NOMO-1 treated with DMSO at 0.1 percent for 48 hours (cell line): ENCODE results near the gene GSC.
"Not testable (repeated sequence)": the region's sequence is repeated elsewhere in the genome, so short reads cannot be mapped to it uniquely, and the experiment has no call there.

ENCODE experiments used
- DNase-seq: peaks from one replicate; lab custom pipeline; 2025; ENCODE audit not compliant: unreplicated experiment; lab: John Stamatoyannopoulos, UW

Gene GSC

GRCh38 chr14:94747739-94748138 is 22.2 kb downstream of the GSC start:
- no peak for DNase-seq

GRCh38 chr14:94747153-94747552 is 22.8 kb downstream of the GSC start:
- DNase-seq: not testable (repeated sequence)

- no peak for DNase-seq
Measured at GRCh38 chr14:94746131-94746530, 23.8 kb downstream of the GSC start.

- no peak for DNase-seq
Measured at GRCh38 chr14:94738751-94739150, 31.2 kb downstream of the GSC start.

- no peak for DNase-seq
Measured at GRCh38 chr14:94738097-94738496, 31.8 kb downstream of the GSC start.

GRCh38 chr14:94728950-94729349 is 41.0 kb downstream of the GSC start:
- no peak for DNase-seq

GRCh38 chr14:94728440-94728839 is 41.5 kb downstream of the GSC start:
- DNase-seq: not testable (repeated sequence)

- DNase-seq: not testable (repeated sequence)
Measured at GRCh38 chr14:94726649-94727048, 43.3 kb downstream of the GSC start.

- no peak for DNase-seq
Measured at GRCh38 chr14:94724993-94725392, 44.9 kb downstream of the GSC start.

- no peak for DNase-seq
Measured at GRCh38 chr14:94722397-94722796, 47.5 kb downstream of the GSC start.
